Measurements from ENCODE around the gene CAPN5. TPM values are rescaled to one million over a fixed set of nuclear protein-coding genes. Genes with fewer than 3 reads are reported as not detected.

Gene CAPN5
- total RNA-seq, 1 donor from 2014 or later = 17.2 TPM

GRCh38 chr11:77136784-77137420 lies 70.1 kb downstream of the CAPN5 start:
- DNase-seq = no peak

DNA sequence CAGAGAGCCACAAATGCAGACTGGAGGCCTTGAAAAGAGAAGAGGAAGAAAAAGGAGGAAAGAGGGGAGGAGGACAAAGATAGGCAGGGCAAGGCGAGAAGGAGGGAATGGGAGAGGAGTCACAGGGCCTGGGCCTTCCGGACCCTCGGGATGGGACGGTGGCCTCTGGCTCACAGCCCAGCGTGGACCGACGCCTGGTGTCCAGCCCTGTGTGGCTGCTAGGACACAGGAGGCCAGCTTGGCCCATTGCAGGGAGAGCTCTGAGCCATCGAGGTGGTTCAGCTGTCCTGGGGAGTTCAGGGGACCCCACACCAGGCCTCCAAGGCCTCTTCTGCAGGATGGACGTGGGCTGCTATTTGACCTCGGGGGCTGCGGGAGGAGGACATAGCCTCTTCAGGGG lies 70.7 kb downstream of the CAPN5 start:
- DNase-seq = no peak

- no peak for DNase-seq
Observed at GRCh38 chr11:77138106-77138649, 71.4 kb downstream of the CAPN5 start.

GRCh38 chr11:77139201-77139600 lies 72.4 kb downstream of the CAPN5 start:
- DNase-seq = no peak

DNA sequence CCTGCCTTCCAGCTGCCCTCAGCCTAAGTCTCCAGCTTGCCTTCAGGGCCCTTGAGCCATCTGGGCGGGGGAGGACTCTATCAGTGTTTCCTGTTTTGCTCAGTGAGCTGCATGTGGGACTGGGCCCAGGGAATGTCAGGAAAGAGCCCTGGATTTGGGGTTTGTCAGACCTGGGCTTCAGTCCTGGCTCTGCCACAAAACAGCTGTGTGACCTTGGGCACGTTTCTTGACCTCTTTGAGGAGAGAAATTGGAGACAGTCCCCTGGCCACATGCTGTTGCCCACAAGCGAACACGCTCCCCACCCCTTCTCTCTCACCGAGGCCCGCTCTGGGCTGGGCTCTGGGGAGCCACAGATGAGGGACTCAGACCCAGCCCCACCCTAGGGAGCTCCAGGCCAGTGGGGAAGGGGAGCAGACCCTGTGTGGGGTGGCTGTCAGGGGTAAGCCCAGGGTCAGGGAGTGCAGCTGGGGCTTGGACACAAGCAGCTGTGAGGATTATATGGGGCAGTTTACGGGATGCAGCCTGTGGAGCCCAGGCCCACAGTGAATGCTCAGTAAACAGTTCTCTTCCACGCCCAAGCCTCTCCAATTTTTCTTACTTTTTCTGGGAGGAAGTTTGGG lies 73.6 kb downstream of the CAPN5 start:
- DNase-seq = no peak

DNA sequence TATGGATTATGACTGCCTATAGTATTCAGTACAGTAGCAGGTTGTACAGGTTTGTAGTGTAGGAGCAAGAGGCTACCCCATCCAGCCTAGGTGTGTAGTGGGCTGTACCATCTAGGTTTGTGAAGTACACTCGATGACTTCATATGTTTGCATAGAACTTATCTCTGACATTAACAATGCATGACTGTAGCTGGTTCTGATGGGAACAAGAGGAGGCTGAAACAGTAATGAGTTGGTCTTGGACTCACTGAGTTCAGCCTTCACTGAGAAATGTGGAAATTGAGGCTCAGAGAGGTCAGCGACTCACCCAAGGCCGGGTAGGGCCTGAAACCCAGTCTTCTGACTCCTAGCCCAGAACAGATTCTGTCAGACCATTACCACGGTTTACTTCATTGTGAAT lies 74.3 kb downstream of the CAPN5 start:
- no peak for DNase-seq

GRCh38 chr11:77141475-77141874 lies 74.7 kb downstream of the CAPN5 start:
- no peak for DNase-seq

DNA sequence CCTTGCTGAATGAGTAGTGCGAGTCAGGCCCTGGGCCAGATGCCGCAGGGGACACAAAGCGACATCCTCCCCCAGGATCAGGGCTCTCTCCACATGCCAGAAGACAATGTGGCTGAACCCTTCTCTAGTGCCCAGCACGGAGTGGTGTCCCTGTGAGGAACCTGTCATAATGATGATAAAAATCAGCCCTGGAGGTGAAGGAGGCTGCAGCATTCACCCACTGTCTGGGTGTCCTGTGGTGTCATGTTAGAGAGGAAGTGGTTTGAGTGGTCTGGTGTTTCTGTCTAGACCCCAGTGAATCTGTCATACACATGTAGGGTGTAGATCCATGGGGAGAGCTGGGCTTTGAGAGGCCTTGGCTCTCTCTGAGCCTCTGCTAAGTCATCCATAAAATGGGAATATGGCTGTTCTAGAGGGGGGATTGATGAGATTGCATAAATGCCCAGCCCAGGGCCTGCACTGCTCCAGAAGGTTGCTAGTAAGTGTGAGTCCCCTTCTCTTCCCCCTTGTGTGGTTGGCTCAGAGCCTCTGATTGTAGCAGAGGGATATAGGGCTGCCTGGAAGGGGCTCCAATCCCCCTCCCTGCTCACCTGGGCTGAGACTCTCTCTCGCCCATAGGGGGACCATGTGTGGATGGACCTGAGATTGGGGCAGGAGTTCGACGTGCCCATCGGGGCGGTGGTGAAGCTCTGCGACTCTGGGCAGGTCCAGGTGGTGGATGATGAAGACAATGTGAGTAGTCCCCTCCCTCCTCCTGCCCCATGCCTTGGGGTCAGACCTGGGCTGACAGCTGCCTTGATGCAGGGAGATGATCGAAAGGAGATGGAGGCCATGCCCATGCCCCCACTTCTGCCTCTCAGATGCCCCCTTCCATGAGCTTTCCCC lies 75.6 kb downstream of the CAPN5 start:
- no peak for DNase-seq

DNA sequence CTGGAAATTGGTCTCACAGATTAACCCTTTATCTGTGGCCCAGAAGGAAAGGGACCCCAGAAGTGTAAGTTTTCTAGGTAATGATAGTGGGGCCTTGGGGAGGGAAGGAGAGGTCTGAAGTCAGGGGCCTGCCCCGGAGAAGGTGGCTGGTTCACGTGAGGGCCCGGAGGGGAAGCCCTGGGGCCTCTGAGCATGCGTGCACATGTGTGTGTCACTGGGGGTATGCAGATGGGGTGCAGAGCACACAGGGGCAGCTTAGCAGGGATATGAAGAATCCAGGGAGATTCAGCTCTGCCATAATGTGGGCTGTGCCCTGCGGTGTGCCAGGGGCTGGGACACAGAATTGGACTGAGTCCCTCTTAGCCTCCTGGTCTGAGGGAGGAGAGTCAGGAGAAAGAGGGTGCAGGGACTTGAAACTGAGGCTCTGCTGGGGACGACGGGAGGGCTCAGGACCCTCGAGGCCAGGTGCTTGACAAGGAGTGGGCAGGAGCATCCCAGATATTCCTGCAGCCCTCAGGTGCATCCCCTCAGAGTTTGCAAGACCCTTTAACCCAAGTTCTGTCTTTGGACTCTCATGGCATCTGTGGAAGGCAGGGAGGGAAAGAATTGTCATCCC lies 76.7 kb downstream of the CAPN5 start:
- no peak for DNase-seq

DNA sequence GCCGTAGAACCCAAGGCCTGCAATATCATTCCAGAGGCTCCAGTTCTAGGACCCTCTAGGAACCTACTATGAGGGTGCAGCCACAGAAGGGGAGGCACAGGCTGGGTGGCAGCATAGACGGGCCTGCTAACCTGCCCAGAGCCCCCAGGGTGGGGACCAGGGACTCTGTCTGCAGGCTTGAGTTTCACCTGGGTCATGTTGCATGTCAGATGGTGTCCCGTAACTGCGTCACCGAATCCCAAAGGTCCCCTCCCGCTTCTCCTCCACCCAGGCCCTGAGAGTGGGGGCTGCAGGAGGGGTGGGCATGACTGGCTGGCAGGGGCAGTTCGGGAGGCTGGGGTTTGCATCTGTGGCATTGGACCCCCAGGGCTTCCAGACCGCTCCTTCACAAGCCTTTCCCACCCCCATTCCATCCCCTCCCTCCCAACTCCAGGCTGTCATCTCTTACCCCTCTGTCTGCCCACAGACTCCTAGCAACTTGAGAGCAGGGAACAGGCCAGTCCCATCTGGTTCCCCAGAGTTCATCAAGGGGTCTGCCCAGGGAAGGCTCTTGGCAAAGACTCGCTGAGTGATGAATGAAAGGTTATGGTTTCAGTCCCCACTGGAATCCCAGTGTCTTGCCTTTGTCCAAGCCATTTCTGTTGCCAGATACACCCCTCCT lies 77.6 kb downstream of the CAPN5 start:
- no peak for DNase-seq

DNA sequence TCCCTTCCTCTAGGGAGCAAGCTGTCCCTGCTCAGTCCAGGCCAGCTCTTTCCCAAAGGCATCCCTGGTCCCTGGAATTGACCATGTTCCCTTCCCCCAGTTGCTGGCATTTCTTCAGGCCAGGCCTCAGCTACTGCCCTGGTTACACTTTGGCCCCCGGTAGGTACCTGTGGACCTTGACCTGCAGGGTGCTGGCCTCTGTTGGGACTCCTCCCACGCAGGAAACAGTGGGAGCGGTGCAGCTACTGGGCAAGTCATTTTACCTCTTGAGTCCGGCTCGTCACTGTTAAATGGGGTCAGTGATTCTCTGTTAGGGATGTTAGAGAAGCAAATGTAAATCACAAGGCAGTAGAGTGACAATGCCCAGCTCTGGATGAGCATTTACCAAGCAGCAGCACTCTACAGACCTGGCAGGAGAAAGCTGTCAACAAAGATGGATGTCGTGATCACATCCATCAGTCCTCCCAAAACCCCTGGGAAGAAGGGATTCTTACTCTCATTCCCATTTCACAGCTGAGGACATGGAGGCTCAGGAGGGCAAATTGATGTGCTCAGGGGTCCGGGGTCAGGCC lies 78.2 kb downstream of the CAPN5 start:
- DNase-seq = no peak

DNA sequence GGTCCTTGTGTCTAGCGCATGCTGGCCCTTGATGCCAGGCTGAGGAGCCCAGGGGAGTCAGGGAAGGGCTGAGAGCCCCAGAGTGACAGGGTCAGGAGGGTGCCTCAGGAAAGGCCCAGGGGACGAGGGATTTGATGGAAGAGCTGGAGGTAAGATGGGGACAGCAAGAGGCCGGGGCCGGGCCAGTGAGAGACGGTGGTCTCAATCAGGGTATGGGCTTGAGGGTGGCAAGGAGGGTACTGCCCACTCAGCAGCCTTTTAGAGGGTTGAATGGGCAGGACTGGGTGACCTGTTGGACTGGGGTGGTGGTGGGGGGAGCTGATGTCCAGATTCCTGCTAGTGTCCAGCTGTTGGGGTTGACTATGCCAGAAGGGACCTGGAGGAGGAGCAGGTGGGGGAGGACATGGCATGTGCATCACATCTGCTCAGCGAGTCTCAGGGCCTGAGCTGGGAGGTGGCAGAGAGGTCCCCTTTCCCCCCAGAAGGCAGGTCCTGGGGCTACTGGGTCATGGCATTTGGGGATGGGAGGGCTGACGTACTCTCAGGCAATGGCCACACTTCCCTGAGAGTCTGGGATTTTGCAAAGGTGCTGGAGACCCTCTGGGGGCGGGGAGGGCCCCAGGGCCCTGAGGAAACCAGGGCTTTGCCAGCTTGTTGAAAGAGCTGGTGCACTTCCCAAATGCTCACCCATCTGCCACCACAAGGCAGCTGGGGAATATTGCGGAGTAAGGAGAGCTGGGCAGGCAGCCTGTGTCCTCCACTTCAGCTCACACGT lies 79.7 kb downstream of the CAPN5 start:
- no peak for DNase-seq

- no peak for DNase-seq
Observed at GRCh38 chr11:77147036-77147315, 80.2 kb downstream of the CAPN5 start.

DNA sequence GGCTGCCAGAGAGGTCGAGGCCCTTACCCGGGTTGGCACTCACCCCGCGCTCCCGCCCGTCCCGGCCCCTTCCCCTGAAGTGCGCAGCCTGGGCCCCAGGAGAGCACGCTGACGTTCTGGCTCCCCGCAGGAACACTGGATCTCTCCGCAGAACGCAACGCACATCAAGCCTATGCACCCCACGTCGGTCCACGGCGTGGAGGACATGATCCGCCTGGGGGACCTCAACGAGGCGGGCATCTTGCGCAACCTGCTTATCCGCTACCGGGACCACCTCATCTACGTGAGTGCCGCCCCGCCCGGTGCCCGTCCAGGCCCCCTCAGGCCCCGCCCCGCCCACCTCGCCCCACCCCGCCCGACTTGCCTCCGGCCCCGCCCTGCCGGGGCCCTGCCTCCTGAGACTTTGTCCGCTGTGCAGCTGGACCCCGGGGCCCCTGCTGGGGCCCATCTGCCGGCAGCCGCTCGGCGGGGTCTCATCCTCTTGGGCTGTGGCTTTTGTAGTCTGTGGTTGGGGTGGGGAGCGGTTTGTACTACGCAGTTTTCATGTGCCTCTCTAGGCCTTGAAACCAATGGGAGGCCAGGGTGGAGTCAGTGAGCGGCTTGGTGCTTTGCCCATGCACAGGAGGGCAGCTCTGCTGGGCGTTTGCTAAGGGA lies 81.0 kb downstream of the CAPN5 start:
- no peak for DNase-seq

GRCh38 chr11:77148963-77149715 lies 82.4 kb downstream of the CAPN5 start:
- no peak for DNase-seq

DNA sequence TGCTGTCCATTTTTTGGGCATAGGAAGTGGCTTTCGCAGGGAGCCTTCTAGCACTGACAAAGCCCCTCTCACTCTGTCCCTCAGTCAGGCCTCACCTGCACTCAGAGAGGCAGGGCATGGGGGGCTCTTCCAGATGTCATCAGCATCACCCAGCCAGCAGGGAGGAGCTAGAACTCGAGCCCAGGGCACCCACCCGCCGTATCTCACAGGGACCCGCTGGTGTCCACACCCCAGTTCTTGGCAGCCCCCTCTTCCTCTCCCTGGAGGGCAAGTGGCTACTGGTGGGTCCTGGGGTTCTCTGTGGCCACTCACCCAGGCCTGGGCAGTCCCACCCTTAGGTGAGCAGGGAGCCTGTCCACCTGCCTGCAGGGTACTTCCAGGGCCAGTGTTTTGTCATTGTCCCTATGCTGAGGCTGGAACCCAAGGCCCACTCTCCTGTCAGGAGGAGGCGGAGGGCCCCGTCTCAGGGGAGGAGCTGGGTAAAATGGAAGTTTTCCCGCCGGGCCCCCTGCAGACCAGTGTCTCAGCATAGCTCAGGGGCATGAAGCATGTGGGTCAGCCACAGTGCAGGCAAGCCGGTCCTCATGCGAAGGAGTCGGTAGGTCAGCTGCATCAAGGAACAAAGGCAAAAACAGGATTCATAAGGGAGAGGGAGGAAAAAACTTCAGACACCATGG lies 83.1 kb downstream of the CAPN5 start:
- DNase-seq = no peak

- no peak for DNase-seq
Observed at GRCh38 chr11:77150836-77151235, 84.1 kb downstream of the CAPN5 start.

- DNase-seq = peak; percentile 62
Observed at GRCh38 chr11:77151804-77152509, 85.2 kb downstream of the CAPN5 start.

GRCh38 chr11:77152846-77153245 lies 86.1 kb downstream of the CAPN5 start:
- no peak for DNase-seq
